ENCODE data around the gene SLAIN2.

DNA sequence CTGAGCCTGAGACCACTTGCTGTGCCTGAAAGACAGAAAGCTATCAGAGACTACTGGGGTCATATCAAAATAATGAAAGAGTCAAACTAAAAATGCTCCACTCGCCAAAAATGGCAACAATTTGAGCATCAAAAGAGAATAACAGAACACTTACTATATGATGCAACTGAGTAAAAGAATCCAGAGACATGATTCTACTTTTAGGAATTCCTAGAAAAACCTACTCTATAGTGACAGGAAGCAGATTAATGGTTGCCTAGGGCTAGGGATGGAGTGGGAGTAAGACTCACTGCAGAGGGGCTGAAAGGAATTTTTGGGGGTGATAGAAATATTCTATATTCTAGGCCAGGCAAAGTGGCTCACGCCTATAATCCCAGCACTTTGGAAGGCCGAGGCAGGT lies 29.4 kb upstream of the SLAIN2 start:
- TF ChIP-seq, protein P1, sequence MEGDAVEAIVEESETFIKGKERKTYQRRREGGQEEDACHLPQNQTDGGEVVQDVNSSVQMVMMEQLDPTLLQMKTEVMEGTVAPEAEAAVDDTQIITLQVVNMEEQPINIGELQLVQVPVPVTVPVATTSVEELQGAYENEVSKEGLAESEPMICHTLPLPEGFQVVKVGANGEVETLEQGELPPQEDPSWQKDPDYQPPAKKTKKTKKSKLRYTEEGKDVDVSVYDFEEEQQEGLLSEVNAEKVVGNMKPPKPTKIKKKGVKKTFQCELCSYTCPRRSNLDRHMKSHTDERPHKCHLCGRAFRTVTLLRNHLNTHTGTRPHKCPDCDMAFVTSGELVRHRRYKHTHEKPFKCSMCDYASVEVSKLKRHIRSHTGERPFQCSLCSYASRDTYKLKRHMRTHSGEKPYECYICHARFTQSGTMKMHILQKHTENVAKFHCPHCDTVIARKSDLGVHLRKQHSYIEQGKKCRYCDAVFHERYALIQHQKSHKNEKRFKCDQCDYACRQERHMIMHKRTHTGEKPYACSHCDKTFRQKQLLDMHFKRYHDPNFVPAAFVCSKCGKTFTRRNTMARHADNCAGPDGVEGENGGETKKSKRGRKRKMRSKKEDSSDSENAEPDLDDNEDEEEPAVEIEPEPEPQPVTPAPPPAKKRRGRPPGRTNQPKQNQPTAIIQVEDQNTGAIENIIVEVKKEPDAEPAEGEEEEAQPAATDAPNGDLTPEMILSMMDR (IDR thresholded peaks at IDR 0.05; ENCODE audit: low read depth, low read length, poor library complexity, severe bottlenecking) = no peak
- no peak for TF ChIP-seq EZH2phosphoT487 (IDR thresholded peaks at IDR 0.05; ENCODE audit: borderline replicate concordance, low read length)
